ENCODE results near the gene PLXNA3.

Gene PLXNA3

GRCh38 chrX:154434394-154435168, 23.5 kb upstream of the PLXNA3 start:
- in situ Hi-C loops (cut with MboI; ENCODE audit: low sequenced_read_pairs) = no loop called here

- in situ Hi-C loops (cut with MboI; ENCODE audit: low sequenced_read_pairs) = no loop called here
Measured at GRCh38 chrX:154435171-154435733, 22.8 kb upstream of the PLXNA3 start.

- in situ Hi-C loops (cut with MboI; ENCODE audit: low sequenced_read_pairs) = no loop called here
Measured at GRCh38 chrX:154436374-154436982, 21.6 kb upstream of the PLXNA3 start.

GRCh38 chrX:154436983-154437752, 20.9 kb upstream of the PLXNA3 start, which contains the start of gene GDI1:
Gene GDI1, plus strand, starts transcription at chrX:154437154. Its CDS starts 101 bp downstream, at chrX:154437255.
- in situ Hi-C loops (cut with MboI; ENCODE audit: low sequenced_read_pairs) = no loop called here

- in situ Hi-C loops (cut with MboI; ENCODE audit: low sequenced_read_pairs) = no loop called here
Measured at GRCh38 chrX:154437971-154438893, 19.8 kb upstream of the PLXNA3 start.

- in situ Hi-C loops (cut with MboI; ENCODE audit: low sequenced_read_pairs) = no loop called here
Measured at GRCh38 chrX:154439841-154440240, 18.2 kb upstream of the PLXNA3 start.

GRCh38 chrX:154440623-154441357, 17.3 kb upstream of the PLXNA3 start:
- in situ Hi-C loops (cut with MboI; ENCODE audit: low sequenced_read_pairs) = no loop called here

- in situ Hi-C loops (cut with MboI; ENCODE audit: low sequenced_read_pairs) = no loop called here
Measured at GRCh38 chrX:154441564-154441963, 16.5 kb upstream of the PLXNA3 start.

- in situ Hi-C loops (cut with MboI; ENCODE audit: low sequenced_read_pairs) = no loop called here
Measured at GRCh38 chrX:154441984-154442707, 15.9 kb upstream of the PLXNA3 start.

- in situ Hi-C loops (cut with MboI; ENCODE audit: low sequenced_read_pairs) = no loop called here
Measured at GRCh38 chrX:154443479-154443910, 14.6 kb upstream of the PLXNA3 start.

GRCh38 chrX:154443992-154444754, 13.9 kb upstream of the PLXNA3 start, which contains the start of gene FAM50A:
Gene FAM50A, plus strand, starts transcription at chrX:154444141. Its CDS starts 95 bp downstream, at chrX:154444236.
- in situ Hi-C loops (cut with MboI; ENCODE audit: low sequenced_read_pairs) = no loop called here

GRCh38 chrX:154444755-154445246, 13.3 kb upstream of the PLXNA3 start:
- in situ Hi-C loops (cut with MboI; ENCODE audit: low sequenced_read_pairs) = no loop called here

GRCh38 chrX:154445776-154446175, 12.3 kb upstream of the PLXNA3 start:
- in situ Hi-C loops (cut with MboI; ENCODE audit: low sequenced_read_pairs) = no loop called here

GRCh38 chrX:154446430-154446829, 11.7 kb upstream of the PLXNA3 start:
- in situ Hi-C loops (cut with MboI; ENCODE audit: low sequenced_read_pairs) = no loop called here

- in situ Hi-C loops (cut with MboI; ENCODE audit: low sequenced_read_pairs) = no loop called here
Measured at GRCh38 chrX:154448484-154448883, 9.6 kb upstream of the PLXNA3 start.

- in situ Hi-C loops (cut with MboI; ENCODE audit: low sequenced_read_pairs) = no loop called here
Measured at GRCh38 chrX:154449618-154450017, 8.5 kb upstream of the PLXNA3 start.

GRCh38 chrX:154450312-154450711, 7.8 kb upstream of the PLXNA3 start:
- in situ Hi-C loops (cut with MboI; ENCODE audit: low sequenced_read_pairs) = no loop called here

GRCh38 chrX:154452823-154453222, 5.3 kb upstream of the PLXNA3 start:
- in situ Hi-C loops (cut with MboI; ENCODE audit: low sequenced_read_pairs) = no loop called here

Data from HL-60/S4 treated with phorbol 12-myristate 13-acetate at 8.2 ng/mL for 4 days and 3 days (cell line).